GM18858 (cell line): ENCODE measurements around the gene ANKRD40CL.

ENCODE experiments used
- ATAC-seq: cut with Tn5 transposase; IDR thresholded peaks from one replicate; pipeline ENCODE4 v1.9.1; 2021; ENCODE audit not compliant: unreplicated experiment

Gene ANKRD40CL

DNA sequence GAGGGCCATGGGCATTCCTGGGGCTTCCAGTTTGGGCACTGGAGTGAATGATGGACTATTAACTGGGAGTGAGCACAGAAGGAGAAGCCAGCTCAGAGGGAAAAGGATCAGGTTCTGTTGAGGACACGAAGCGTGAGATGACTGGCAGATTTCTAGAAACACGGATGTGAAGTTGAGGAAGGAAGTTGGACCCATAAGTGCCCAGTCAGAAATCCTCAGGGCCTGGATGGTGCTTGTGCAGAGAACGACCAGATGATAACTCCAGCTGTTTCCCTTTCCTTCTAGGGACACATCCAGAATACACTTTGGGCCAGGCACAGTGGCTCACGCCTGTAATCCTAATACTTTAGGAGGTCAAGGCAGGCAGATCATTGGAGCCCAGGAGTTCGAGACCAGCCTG lies 23.3 kb upstream of the ANKRD40CL start:
- no peak for ATAC-seq

- ATAC-seq, result no peak
Measured at GRCh38 chr17:50787106-50787505, 19.8 kb upstream of the ANKRD40CL start.

- no peak for ATAC-seq
Measured at GRCh38 chr17:50785946-50786570, 18.7 kb upstream of the ANKRD40CL start.

DNA sequence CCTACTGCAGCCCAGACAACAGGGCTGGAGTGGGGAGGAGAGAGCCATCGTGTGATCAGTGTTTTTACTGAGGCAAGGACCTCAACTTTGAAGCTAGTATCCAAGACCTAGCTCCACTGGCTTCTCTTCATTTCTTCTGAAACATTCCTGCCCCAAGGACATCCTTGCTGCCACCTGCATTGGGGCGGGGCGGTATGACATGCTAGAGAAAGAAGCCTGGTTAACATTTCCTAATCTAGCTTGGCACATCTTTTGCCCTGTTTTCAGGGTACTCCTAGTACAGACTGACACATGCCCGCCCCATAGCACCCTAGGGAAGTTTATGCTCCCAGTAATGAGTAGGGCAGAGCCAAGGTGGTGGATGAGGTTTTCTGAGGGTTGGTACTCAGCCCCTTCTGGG lies 17.8 kb upstream of the ANKRD40CL start:
- ATAC-seq, result no peak

- ATAC-seq, result no peak
Measured at GRCh38 chr17:50783905-50784304, 16.6 kb upstream of the ANKRD40CL start.

GRCh38 chr17:50783193-50783660 lies 15.9 kb upstream of the ANKRD40CL start:
- no peak for ATAC-seq

- no peak for ATAC-seq
Measured at GRCh38 chr17:50781167-50781566, 13.8 kb upstream of the ANKRD40CL start.

- no peak for ATAC-seq
Measured at GRCh38 chr17:50779747-50780353, 12.5 kb upstream of the ANKRD40CL start.

DNA sequence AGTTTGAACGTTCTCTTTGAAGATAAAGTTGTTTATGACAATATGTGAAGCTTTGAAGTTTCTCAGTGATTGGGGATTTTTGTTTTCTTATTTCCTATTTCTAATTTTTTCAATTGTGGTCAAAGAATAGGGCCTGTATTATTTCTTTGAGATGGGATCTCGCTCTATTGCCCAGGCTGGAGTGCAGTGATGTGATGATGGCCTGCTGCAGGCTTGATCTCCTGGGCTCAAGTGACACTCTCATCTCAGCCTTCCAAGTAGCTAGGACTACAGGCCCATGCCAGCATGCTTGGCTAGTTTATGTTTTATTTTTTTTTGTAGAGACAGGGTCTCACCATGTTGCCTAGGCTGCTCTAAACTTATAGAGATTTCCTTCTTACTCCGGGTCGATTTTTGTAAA lies 11.7 kb upstream of the ANKRD40CL start:
- ATAC-seq, result no peak

GRCh38 chr17:50778471-50778870 lies 11.2 kb upstream of the ANKRD40CL start:
- no peak for ATAC-seq

DNA sequence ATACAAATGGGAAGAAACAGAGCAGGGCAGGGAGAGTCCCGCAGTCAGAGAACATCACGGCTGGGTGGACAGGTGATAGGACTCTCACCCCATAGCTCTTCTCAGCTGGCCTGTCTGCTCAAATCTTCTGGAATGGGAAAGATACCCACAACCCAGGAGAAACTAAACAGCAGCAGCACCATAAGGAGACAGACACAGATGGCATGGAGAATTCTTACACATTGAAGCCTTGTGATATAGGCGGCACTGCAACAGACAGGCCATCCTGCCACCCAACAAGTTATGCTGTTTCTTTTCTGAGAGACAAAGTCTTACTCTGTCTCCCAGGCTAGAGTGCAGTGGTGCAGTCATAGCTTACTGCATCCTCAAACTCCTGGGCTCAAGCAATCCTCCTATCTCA lies 8.6 kb upstream of the ANKRD40CL start:
- no peak for ATAC-seq

DNA sequence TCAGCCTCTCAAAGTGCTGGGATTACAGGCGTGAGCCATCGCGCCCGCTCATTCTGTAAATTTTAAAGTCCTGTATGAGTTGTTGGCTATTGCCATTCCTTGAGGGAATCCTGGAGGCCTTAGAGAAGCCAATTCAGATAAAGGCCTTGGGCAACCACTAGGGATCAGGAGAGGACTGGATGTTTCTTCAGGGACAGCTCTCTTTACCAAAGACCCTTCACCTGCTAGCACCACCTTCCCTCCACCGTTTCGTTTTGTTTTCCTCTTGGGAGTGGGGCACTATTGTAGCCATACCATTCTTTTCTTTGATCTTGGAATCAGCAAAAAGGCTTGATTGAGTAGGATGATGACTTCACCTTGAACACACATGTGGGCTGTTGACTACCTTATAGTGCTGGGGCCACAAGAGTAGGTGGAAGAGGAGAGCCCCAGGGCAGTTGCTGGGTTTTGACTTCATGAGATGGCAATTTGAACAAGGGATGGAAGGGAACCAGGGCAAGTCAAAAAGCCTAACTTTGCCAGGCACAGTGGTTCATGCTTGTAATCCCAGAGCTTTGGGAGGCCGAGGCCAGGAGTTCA lies 7.0 kb upstream of the ANKRD40CL start:
- ATAC-seq, result no peak

DNA sequence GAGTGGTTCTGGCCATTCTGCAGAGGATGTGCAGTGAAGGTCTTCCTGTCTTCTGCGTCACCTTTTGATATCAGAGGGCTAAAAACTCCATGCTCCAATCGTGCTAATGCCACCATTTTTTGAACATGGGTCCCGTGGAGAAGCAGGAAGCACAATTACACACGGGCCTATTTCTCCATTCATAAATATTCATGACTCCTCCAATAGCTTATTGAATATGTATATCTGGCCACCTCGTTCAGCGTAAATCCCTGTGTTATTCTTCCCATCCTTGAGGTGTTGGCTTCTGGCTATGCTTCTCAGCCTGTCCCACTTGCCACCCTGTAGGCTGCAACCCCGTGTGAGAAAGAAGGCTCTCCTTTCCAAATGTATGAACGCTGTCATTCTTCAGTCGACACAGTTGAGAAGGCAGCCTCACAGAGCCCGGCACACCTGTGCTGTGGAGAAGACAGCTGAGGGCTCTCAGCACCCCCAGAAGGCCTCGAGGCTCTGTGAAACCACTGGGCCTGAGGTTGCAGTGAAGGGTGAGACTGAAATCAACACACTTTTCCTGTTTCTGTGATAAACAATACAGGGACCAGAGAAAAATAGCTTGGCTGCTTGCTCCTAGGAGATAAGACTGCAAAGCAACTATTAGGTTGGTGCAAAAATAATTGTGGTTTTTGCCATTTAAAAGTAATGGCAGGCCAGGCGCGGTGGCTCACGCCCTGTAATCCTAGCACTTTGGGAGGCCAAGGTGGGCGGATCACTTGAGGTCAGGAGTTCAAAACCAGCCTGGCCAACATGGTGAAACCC lies 4.9 kb upstream of the ANKRD40CL start:
- no peak for ATAC-seq

- ATAC-seq, result no peak
Measured at GRCh38 chr17:50770346-50770745, 3.0 kb upstream of the ANKRD40CL start.

- ATAC-seq, result no peak
Measured at GRCh38 chr17:50769884-50770283, 2.6 kb upstream of the ANKRD40CL start.

- ATAC-seq, result no peak
Measured at GRCh38 chr17:50768346-50768761, 1.0 kb upstream of the ANKRD40CL start.

DNA sequence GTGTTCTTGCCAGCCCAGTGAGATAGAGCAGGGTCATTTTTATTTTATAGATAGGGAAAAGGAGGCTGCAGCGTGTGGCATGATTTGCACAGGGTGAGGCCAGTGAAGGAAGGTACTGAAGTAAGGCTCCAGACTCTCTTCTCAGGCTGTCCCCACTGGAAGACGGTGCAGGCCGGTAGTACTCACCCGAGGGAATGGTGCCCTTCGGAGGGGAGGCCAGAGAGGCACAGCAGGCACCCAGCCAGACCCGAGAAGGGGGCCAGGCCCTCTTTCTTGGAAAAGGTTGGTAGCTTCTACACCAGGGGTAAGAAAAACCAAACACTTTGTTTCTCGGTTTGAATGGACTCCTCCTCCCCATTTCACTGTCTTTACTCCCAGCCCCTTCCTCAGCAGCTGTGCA lies 288 bp downstream of the ANKRD40CL start:
- no peak for ATAC-seq

- no peak for ATAC-seq
Measured at GRCh38 chr17:50766222-50767023, 895 bp downstream of the ANKRD40CL start.

DNA sequence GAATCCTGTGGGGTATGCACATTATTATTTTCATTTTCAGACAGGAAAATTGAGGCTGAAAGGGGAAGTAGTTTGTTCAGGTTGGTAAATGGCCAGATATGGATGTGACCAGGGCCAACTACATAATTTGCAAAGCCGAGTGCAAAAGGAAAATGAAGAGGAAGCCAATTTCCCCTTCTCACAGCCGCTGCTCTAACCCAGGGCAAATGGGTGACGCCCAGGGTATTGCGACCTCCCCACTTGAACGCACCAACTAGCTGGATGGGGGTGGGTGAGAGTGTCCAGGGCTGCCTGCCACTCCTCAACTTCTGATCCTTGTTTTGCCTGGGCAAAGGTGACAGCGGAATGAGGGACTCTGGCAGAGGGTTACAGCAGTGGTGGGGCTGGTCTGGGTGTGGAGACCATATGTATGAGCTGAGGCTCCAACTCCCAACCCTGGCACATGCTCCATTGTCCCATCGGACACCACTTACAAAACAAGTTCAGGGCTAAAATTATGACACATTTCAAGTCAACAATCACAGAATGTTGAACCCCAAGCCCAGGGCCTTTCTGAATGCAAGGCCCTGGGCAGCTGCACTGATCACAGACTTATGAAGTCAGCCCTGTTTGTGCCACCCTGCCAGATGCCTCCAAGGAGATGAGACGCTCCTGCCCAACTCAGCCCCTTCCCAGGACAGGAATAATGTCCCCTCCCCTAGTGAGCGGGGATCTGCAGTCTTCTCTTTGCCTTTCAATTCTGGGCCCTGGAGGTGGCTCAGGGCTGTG lies 1.7 kb downstream of the ANKRD40CL start:
- ATAC-seq, result peak; percentile 51

GRCh38 chr17:50764734-50765149 lies 2.6 kb downstream of the ANKRD40CL start:
- no peak for ATAC-seq
